ENCODE data around the gene SLC16A8.
"Not testable (repeated sequence)": the region's sequence is repeated elsewhere in the genome, so short reads cannot be mapped to it uniquely, and the experiment has no call there.

SLC16A8 gene, protein sequence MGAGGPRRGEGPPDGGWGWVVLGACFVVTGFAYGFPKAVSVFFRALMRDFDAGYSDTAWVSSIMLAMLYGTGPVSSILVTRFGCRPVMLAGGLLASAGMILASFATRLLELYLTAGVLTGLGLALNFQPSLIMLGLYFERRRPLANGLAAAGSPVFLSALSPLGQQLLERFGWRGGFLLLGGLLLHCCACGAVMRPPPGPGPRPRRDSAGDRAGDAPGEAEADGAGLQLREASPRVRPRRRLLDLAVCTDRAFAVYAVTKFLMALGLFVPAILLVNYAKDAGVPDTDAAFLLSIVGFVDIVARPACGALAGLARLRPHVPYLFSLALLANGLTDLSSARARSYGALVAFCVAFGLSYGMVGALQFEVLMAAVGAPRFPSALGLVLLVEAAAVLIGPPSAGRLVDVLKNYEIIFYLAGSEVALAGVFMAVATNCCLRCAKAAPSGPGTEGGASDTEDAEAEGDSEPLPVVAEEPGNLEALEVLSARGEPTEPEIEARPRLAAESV

GRCh38 chr22:38083931-38084631 is at the start of gene SLC16A8:
SLC16A8 (minus strand) TSS chr22:38084184; CDS start chr22:38082873, 1,311 bp downstream.
- DNase-seq = no peak

DNA sequence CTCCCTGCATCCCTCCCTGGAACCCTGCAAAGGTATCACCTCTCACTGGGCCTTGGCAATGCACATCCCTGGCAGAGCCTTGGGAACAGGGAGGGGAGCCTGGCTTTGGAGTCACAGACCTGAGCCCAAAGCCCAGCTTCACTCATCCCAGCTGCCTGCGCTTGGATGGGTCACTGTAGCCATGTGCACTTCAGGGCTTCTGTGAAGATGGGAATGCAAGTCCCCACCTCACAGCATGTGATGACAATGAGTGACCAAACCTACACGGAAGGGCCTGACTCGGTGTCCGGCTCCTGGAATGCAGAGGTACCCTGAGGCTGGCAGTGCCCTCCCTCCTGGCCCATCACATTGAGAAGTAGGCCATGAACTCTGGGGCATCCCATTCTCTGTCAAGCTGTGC is 49.3 kb upstream of the SLC16A8 start:
- no peak for DNase-seq

DNA sequence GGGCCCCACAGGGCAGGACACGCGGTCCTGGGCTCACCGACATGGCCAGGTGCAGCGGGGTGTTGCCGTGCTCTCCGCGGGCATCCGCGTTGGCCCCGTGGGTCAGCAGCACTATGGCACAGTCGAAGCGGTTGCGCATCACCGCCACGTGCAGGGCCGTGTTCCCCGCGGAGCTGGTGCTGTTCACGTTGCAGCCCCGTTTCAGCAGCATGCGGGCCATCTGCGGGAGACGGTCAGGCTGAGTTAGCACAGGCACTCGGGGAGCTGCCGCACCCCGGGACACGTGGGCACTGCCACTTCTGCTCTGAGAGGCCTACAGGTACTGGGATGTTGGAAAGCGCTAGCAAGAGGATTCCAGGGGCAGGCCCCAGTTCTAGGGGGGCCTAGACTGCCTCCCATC is 48.8 kb upstream of the SLC16A8 start:
- DNase-seq = no peak

- no peak for DNase-seq
These were observed 48.2 kb upstream of the SLC16A8 start for GRCh38 chr22:38132136-38132535.

DNA sequence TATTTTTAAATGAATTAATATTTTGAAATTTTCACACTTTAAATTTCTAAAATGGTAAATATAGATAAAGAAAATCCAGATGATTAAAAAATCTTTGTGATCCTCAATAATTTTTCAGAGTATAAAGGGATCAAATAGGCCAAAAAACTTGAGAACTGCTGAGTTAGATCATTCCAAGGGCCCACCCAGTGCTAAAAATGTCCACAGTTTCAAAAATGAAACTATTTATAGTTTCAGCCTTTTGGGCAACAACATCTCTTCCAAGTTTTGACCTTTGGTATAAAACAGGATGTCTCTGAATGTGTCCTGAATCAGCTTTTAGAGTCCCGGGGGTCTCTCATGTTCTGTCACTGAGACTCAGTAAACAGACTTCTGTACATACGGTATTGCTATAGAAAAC is 47.4 kb upstream of the SLC16A8 start:
- no peak for DNase-seq

GRCh38 chr22:38129856-38130255 is 45.9 kb upstream of the SLC16A8 start:
- no peak for DNase-seq

GRCh38 chr22:38129021-38129420 is 45.0 kb upstream of the SLC16A8 start:
- DNase-seq = no peak

DNA sequence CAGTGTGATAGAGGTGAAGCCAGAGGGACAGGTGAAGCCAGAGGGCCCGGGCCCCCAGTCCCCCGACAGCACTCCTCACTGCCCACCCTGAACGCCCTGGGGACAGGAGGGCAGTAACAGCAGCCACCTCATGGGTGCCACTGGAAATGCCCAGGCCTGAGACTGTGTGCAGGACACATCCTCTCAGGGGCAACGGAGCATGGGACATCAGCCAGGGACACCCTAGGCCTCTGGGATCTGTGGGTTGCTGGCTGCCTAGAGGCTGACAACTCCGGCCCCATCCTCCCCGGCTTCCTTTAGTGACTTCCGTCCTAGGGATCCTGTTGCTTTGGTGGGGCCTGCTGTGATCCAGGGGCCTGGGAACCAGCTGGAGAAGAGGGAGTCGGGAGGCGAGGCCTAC is 43.9 kb upstream of the SLC16A8 start:
- no peak for DNase-seq

GRCh38 chr22:38126928-38127668 is 43.1 kb upstream of the SLC16A8 start:
- no peak for DNase-seq

DNA sequence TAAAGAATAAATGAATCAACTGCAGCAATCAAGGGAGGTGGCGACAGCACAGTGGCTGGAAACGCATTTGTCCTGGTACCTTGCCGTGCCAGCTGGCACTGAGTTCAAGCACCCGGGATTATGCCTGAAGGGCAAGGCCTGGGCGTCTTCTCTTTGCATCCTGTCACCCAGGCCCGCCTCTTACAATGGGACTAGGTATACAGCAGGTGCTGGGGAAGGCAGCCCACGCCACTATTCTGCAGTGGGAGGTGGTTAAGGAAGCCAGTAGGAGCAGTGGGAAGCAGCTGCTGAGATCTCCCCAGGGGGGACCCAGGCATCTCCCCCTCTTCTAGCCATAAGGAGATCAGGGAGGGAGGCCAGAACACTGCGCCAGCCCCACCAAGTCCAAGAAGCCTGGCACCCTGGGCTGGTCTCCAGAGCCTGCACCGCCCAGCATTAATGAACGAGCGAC is 41.8 kb upstream of the SLC16A8 start:
- DNase-seq = no peak

GRCh38 chr22:38125038-38125610 is 41.1 kb upstream of the SLC16A8 start:
- no peak for DNase-seq

- DNase-seq = no peak
These were observed 40.4 kb upstream of the SLC16A8 start for GRCh38 chr22:38124236-38124974.

DNA sequence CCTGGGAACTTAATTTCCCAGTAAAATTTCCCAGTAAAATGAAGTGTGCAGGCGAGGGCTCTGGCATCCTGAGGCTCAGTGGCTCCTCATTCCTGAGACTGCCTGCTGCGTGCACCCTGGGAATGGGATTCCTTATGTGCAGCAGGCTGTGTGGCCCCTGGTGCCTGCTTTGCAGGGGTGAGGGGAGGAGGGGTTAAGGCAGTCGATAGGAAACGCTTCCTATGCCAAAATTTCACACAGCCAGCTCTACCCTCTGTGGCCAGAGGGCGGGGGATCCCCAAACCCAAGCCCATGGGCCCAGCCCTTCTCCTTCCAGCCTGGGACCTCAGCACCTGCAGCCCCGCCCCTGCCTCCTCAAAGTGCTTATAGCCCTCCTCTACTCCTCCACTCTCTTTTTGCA is 38.6 kb upstream of the SLC16A8 start:
- DNase-seq = no peak

- DNase-seq = no peak
These were observed 36.6 kb upstream of the SLC16A8 start for GRCh38 chr22:38120359-38121110.

- DNase-seq = not testable (repeated sequence)
These were observed 34.8 kb upstream of the SLC16A8 start for GRCh38 chr22:38118747-38119146.

DNA sequence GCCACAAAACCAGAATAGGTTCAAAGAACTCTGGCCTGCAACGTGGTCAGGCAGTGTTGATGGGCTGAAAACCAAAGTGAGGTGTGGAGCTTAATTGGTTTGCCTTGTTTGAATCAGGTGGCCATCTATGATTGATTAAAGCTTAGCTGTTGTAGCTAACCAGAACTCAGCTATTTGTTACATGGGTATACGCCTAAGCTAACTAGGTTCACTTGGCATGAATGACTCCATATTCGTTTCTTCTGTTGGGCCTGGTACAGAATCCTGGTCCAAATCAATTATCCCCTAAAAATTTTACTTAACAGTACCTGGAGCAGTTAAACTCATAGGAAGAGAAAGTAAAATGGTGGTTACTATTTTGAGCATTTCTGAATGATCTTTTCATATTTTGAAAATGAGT is 34.2 kb upstream of the SLC16A8 start:
- DNase-seq = no peak

- DNase-seq = not testable (repeated sequence)
These were observed 33.6 kb upstream of the SLC16A8 start for GRCh38 chr22:38117556-38117955.

DNA sequence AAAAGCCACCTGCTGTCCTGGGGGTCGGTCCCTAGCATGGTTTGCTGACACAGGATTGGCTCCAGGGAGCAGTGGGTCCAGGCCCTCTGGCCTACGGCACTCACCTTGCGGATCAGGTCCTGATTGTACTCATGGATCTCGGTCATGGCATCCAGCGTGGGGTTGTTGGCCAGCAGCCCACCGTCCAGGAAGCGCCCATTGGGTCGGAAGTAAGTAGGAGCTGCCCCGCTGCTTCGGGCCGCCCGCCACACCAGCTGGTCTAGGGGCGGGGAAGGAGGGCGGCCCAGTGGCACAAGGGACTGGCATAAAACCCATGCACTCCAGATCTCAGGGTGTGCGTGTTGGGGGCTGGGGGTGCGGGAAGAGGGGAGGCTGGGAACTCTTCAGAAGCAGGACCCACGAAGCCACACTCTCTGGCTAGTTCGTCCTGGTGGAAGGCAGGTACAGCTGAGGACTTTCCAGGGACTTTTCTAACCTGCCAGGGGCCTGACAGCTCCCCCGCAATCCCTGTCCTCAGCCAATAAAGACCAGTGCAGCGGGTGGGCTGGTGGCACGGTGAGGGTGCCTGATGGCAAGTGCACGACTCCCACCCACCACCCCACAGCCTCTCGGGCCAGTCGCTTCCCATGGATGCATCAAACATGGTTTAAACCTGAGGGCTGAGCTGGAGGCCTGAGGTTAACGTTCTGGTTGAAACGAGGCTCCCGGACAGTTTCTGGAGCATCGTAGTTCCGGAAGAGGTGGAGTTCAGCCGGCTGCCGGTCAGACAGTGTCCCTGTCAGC is 31.6 kb upstream of the SLC16A8 start:
- DNase-seq = no peak

- DNase-seq = peak; percentile 83 to 92 (median 91)
These were observed 30.8 kb upstream of the SLC16A8 start for GRCh38 chr22:38114484-38115398.
